GM12892 (cell line): ENCODE results near the gene SH3GLB2.

Source experiments
- POLR2A ChIP-seq: IDR thresholded peaks from 2 replicates; pipeline ENCODE4 v1.6.1; 2011; ENCODE audit warnings: low read depth, low read length, control low read depth
- POLR2AphosphoS5 ChIP-seq: IDR thresholded peaks from 2 replicates; pipeline ENCODE4 v1.6.1; 2011; ENCODE audit warnings: low read depth, low read length, control low read depth
- TAF1 ChIP-seq: IDR thresholded peaks from 2 replicates; pipeline ENCODE4 v1.6.1; 2011; ENCODE audit warnings: low read depth, mild to moderate bottlenecking, control low read depth, low read length, borderline replicate concordance

DNA sequence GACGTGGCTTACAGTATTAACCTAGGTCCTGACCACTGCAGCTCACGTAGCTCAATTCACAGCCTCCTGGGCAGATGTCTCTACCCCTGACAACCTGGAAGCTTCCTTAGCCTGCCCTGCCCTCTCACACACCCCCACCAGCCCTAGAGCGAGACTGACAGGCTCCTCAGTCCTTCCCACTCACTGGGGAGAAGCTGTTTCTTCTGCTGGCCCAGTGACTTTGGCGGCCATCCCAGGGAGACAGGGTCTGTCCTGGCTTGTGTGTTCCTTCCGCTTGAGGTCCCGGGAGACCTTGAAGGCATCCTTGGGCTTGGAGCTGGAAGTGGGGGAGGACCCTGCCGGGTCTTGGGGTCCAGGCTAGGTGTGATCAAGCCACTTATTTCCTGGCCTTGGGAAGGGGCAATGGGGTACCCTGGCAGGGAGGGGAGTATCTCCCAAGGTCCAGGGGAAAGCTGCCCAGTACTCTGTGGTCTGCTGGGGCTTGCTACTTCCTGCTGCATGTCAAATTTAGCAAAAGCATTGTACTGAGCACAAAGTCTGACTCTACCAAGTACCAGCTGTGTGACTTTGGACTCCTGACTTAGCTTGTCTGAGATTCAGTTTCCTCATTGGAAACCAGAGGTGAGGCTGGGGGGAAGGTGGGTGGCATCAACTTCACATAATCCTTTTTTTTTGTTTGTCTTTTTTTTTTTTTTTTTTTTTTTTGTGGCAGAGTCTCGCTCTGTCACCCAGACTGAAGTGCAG lies 10.2 kb upstream of the SH3GLB2 start:
- TF ChIP-seq POLR2A, result no peak
- no peak for TF ChIP-seq POLR2AphosphoS5
- no peak for TF ChIP-seq TAF1
